HG03571 (cell line): ENCODE results near the gene SEC16B.

ENCODE experiments used
- ATAC-seq: cut with Tn5 transposase; IDR thresholded peaks from one replicate; pipeline ENCODE4 v1.9.1; 2021; ENCODE audit not compliant: unreplicated experiment

Gene SEC16B

DNA sequence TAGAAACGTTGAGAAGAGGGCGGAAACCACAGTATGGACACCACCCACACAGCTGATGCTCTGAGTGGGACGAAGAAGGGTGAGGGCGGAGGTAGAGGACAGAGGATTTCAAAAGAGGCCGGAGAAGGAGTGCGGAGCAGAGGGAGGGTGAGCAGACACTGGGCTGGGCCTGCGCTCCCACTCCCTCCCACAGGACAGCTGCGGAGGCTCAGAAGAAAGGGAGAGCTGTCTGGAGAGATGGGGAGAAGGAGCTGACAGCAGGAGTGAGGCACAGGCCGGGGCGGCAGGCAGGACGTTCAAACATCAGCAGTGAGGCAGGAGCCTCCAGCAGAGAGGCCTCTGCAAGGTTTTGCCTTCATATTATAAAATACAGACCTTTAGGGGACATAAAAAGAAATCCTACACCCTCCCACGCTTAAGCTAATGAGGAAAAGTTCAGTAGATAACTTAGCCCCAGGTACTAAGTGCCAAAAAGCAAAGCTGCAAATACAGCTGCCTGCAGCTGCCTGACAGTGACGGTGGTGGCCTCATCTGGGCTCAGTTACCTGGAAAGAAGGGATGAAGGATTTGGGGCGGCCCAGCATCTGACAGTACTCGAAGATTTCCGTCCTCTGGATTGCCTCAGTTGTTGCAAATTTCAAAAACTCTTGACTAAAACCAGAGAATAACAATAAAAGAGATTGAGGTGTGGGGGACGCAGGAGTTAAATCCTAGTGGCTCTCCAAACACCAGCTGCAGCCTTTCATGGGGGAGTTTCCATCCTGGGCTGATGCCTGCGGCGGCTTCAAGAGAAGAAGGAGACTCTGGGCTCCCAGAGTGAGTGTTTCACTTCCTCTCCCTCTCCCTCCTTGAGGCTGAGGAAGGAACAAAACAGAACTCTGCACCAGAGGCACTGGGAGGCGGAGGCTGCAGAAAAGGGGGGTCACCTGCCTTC lies 25.6 kb downstream of the SEC16B start:
- no peak for ATAC-seq

DNA sequence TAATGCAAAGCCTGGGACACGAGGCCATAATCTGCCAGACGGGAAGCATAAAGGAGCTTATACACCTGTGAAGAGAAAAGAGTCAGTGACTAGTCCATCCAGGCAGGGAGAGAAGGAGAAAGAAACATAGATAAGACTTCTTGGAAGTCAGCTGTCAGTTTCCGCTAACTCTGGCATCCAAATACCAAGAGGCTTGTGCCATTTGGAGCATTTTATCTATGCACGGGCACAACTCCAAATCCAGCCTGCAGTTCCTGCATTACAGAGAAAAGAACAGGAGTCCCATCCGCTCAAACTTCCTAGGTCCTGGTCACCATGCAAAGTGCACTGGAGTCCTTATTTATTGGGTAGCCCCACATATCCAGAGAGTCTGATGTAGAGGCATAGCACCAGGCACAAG lies 27.9 kb downstream of the SEC16B start:
- ATAC-seq = no peak

DNA sequence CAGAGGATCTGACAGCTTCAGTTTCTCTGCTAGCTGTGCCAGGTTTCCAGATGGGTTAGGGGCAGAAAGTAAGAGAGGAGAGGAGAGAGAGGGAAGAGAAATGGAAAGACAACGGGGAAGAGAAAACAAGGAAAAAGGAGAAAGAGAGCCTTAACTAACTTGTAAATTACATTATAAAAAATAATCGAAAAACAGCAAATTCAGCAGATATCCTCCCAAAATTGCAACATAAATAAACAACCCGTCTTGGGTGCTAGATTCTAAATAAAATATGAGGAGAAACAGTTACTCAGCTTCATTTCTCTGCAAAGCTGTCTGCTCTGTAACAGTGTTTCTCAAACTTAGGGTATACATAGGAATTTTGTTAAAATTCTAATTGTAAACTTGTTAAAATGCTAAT lies 29.2 kb downstream of the SEC16B start:
- ATAC-seq = no peak

DNA sequence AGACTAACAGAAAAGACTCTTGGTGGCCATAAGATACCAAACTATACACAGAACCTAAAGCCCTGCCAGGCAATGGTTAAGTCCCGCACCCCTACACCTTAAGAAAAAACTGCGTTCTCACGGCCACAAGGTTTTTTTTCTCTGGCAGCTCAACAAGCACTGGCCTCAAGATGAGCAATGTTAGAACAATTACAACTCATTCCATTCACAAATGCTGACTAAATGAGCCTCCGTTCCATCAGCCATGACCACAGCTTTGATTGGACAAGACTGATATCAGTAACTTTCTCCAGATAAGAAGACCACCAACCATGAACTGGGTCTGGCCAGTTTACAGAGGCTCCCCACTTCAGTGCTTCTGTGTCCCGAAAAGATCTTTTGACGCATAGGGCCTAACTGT lies 31.9 kb downstream of the SEC16B start:
- no peak for ATAC-seq

DNA sequence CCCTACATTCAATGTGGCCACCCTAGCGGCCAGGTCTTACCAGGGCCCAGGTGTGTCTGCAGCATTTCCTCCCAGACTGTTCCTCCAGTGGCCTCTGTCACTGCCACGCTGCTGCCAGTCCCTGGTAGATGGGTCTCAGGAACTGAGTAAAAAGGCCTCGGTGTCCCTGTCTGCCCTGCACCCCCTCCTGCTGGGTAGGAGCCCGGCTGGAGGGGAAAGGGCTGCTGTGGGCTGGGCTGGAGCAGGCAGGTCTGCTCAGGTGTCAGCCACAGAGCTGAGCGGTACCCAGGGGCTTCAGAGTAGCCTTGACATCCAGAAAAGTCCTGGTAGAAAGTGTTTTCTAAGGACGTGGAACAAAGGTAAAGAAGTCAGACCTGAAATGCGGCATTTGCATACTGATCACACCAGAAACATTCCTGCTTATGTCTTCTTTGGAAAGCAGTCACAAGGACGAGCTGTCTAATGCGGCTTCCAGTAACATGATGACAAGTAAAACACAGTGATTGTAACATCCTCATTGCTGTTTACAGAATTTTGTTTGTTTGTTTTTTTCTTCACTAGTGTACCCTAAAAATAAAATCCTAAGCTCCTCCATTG lies 32.6 kb downstream of the SEC16B start:
- no peak for ATAC-seq

DNA sequence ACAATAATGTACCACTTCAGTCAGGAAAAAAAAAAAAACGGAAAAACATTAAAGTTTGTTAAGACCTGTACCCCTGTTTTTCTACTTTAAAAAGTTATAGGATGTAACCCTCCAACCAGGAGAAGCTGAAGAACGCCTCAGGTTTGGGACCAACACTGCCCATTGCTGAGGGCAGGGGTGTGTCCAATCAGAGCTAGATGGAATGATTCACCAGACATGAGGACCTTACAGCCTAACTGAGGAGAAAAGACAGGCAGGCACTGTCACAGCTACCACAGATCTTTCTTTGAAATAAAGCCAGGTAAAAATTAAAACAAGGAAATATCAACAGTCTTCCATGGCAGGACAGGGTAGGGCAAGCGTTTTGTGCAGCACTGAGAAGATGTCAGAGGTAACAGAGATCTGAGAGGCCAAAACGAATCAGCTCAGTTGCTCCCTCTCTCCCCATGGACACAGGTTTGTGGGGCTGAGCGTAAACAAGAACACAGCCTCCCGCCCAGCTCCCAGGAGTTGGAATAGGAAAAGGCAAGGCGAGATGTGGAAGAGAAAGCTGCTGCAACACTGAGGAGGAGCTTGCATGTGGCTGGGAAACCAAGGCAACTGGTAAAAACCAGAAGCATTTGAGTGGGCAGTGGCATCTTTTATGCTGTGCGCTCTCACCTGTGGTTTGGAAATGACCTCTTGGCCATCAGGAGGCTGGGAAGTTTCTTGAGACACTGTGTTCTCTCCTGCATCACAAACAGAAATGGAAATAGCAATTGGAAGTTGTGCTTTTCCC lies 34.0 kb downstream of the SEC16B start:
- no peak for ATAC-seq

DNA sequence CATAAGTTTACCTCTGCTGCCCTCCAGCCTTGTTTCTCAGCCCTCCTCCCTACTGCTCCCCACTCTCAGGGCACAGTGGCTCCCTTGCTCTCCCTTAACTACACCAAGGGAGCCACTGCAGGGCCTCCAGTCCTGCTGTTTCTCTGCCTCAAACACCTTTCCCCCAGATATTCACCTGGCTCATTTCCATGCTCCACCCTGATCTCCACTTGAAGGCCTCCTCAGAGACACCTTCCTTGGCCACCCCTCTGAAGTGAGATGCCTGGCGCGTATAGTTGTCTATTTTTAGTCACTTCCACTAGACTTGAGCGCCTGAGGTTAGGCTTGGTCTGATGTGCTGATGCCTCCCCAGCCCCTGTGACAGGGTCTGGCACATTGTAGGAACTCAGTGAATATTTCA lies 34.9 kb downstream of the SEC16B start:
- no peak for ATAC-seq

DNA sequence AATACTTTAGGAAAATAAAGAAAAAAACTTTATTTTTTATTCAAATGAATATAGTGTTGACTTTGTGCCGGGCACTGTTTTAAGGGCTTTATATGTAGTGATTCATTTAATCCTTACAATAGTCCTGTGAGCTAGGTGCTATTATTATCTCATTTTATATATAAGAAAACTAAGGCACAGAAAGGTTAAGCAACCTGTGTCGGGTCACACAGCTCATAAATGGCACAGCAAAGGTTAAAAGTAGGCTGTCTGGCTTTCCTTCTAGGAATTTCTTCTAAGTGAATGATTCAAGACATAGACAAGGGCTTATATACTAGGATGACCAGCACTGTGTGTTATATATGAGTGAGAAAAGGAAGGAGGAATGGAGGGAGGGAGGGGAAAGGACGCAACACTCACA lies 35.4 kb downstream of the SEC16B start:
- ATAC-seq = no peak

DNA sequence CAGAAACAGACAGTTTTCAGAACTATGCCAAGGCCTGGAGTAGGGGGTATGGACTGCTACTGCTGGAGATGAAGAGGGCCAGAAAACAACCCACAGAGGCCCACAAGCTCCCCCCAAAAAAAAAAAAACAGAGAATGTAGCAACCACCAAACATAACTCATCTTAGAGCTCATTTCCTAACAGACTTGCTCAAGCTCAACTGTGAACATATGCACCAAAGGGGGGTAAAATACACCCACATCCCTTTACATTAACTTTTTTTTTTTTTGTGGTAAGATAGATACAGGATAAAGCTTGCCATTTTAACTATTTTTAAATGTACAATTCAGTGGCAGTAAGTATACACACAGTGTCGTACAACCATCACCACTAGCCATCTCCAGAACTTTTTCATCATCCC lies 36.0 kb downstream of the SEC16B start:
- ATAC-seq = no peak

DNA sequence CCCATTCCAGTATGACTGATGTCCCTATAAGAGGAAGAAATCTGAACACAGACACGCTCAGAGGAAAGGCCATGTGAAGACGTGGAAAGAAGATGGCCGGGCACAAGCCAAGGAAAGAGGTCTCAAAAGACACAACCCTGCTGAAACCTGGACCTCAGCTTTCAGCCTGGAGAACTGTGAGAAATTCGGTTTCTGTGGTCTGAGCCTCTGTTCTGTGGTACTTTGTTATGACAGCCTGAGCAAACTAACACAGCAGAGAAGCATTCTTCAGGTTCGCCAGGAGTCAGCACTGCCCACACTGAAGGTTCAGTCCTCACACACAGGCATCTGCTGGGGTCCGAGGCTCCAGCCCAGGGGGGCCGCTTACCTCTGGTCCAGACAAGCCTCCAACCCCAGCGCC lies 37.7 kb downstream of the SEC16B start:
- ATAC-seq = no peak

DNA sequence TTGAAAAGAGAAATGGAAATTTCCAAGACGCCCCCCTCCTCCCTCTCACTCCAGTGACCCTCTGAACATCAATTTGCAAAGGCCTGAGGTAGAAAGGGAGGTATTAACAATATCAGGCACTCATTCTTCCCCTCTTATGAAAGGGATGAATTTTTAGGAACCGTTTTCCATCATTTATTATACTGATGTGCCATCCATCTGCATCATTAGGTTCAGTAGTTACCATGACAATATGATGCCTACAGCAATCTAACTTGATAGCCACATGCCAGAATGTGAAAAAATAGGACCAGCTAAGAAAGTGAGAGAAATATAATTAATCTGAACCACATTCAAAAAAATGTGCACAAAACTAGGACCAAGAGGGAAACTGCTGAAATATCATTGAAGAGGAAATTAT lies 40.9 kb downstream of the SEC16B start:
- ATAC-seq = no peak

DNA sequence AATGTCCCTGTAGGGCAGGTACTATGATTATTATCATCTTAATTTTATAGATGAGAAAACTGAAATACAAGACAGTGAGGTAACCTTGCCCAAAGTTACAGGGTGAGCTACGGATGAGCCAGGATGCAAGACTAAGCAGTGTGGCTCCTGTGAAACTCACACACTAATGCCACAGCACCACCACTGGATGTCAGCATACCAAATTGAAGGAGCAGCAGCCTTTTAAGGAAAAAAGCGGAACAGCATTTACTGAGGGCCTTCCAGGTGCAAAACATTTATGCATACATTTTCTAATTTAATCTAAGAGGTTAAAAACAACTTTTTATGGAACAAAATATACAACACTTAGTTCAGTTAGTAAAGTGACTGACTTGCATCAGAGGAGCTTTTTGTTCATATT lies 41.7 kb downstream of the SEC16B start:
- ATAC-seq = no peak

DNA sequence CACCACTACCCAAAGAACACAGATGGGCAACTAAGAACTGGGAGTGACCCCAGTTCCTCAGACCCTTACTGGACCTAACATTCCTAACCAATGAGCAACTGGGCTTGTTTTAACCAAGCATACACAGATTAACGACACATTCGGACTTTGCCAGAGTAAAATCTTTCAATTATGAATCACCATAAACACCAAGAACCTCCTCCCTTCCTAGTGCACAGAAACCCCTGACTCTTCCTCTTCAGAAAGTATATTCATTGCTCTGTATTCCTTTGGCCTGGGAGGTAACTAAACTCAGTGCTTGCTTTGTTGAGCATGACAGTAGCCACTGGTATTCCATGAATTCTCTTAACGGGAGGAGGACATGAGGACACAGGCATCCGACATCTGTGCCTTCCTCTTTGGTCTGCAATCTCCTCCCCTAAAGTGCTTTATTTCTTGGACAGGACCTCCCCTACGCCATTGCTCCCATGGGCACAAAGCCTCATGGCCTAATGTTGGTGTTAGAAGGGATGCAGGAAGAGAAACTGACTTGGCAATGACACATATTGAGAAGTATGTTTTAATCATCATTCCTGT lies 42.7 kb downstream of the SEC16B start:
- no peak for ATAC-seq

DNA sequence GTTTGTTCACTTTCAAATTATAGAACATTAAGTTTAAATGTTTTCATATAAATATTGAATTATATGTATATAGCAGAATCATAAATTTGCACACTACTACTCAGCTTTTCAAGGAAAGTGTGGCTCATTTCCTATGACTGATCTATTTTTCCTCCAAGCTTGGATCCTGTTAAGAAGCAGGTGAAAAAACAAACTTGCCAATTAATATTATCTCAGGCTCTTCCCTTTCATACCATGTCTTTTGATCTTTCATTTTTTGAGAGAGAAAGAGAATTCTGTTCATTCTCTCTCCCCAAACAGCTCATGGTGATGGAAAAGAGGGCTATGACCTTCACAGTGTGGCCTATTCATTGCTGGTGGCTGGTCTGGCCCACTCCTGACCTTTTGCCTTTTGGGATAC lies 43.7 kb downstream of the SEC16B start:
- ATAC-seq = no peak

DNA sequence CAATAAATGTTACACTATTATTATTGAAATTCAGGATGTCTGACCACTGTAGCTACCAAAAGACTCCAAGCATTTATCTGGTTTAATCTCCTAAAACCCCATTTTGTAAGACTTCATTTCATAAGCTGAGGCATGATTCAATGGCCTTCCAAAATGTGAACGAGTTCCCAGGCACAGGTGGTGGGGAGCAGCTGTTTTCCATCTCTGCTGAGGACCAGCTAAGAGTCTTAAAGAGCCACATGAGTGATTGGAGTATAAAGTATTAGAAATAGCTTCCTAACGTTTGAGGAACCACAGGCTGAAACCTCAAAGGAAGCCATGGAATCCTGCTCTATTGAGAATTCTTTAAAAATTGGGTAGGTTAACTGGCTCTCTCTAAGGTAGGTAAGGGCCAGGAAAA lies 44.9 kb downstream of the SEC16B start:
- ATAC-seq = no peak

DNA sequence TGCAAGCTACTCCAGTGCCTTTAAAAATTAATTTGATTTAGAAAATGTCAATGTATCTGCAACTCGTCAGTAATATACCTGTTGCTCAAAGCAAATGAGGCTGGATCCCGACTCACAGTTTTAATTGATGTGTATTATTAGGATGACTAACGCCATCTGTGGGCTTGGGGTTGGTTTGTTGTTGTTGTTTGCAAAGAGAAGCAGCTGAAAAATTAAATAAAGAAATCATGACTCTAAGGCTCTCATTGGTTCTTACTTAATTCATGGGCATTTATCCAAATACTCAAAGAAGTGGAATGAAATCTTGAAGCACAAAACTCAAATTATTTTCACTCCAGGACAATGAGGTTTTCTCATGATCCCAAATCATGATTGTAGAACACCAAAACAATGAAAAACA lies 46.4 kb downstream of the SEC16B start:
- no peak for ATAC-seq

DNA sequence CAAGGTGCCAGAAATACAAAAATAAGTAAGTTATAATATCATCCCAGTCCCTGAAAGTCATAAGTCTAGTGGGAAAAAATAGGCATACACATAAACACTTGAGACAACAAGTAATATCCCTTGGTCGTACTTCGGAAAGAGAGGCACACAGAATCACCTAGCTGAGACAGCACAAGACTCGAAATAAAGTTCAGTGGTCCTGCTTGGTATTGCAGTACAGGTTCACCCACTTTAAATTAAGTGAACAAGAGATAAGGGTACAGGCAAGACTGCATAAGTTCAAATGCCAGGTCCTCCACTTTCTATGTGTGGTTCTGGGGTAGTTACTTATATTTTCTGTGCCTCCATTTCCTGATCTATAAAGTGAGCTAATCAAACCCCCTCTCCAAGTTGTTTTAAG lies 47.6 kb downstream of the SEC16B start:
- no peak for ATAC-seq

DNA sequence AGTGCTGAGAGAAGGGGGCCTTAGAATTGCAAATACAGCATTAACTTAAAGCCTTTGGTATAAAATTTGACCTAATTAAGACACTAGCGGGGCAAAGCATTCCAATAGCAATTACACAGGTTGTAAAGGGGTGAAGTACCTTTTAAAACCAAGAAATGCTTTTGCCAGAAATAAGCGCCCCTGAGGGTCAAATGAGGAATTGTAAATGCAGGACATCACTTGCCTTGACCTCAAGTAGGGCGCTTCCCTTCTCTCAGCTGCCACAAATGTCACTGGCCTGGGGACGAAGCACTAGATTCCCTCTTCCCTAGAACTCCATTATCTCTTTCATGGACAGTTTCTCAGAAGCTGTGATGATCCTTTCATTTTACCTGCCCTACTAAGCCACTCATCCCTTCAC lies 48.3 kb downstream of the SEC16B start:
- ATAC-seq = no peak

DNA sequence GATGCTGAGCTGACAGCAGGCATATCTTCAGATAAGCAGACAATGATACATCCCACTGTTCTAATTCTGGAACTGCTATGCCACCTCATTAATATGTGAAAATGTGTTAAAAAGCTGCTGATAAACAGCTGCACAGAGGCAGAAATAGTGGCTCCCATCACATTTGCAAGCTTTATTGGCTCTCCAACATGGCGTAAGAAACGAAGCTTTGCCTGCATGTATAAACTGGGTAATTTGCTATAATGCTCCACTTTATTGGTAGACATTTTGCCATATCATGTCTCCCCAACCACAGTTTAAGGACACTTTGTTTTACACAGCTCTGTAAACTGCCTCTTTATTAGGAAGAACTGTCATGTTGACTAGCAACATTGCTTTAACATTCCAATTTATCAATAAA lies 49.8 kb downstream of the SEC16B start:
- ATAC-seq = no peak

DNA sequence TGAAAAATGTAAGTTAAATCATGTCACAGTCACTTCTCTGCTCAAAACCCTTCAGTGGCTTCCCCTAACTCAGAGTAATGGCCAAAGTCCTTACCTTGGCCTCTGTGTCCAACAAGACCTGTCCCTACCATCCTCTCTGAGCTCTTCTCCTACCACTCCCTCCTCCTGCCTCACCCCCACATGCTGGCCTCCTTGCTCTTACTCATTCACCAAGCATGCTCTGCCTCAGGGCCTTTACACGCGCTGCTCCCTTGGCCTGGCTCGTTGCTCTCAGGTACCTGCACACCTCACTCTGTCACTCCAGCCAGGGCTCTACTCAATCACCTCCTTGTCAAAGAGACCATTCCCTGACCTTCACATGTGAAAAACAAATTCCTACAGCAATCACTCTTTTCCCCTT lies 54.2 kb downstream of the SEC16B start:
- ATAC-seq = no peak

DNA sequence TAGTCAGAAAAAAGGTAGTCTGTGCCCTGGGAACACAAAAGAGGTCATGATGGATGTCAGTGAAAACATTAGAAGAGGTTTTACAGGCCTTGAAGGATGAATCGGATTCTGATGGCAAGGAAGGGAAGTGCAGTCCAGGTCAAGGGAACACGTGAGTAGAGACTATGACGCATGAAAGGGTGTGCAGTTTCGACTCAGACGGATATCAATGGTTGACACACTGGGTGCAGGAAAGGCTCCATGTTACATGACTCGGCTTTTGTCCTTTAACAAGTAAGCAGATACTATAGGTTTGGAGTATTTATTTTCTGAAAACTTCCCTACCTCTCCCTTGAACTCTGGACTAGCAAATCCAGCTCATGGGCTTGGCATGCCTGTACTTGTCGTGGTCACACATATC lies 55.3 kb downstream of the SEC16B start:
- ATAC-seq = no peak
